ENCODE data around the gene DFFA.

DNA sequence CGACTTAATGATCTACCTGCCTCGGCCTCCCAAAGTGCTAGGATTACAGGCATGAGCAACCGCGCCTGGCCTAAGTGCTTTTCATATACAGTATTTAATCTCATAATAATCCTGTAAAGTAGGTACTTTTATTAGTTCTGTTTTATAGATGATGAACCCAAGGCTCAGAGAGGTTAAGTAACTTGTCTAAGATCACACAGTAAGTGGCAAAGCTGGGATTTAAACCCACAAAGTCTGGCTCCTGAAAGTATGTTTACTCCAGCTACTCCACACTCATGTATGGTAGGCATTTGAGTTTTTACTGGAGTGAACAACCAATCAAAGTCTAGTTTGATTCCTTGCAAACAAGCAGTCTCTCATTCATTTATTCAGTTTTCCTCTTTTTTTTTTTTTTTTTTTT is 2.3 kb downstream of the DFFA start:
- TF ChIP-seq POLR2A (IDR thresholded peaks at IDR 0.05; ENCODE audit: low read depth, low read length) (no peak), POLR2AphosphoS5 (IDR thresholded peaks at IDR 0.05; ENCODE audit: low read depth, low read length) (no peak), TAF1 (IDR thresholded peaks at IDR 0.05; ENCODE audit: low read depth, low read length) (no peak)

Measured in GM12891 (cell line).